IPS-NIHi7 (cell line): ENCODE results near the gene PARP16.

Experiments
- DNase-seq: peaks from one replicate; pipeline ENCODE4 v3.0.0; 2012; ENCODE audit warnings: mixed read lengths; ENCODE audit errors: extremely low spot score

The PARP16 gene

GRCh38 chr15:65312400-65312916 lies 25.8 kb upstream of the PARP16 start:
- no peak for DNase-seq

- peak; percentile 6 for DNase-seq
Observed at GRCh38 chr15:65311760-65312159, 25.1 kb upstream of the PARP16 start.

DNA sequence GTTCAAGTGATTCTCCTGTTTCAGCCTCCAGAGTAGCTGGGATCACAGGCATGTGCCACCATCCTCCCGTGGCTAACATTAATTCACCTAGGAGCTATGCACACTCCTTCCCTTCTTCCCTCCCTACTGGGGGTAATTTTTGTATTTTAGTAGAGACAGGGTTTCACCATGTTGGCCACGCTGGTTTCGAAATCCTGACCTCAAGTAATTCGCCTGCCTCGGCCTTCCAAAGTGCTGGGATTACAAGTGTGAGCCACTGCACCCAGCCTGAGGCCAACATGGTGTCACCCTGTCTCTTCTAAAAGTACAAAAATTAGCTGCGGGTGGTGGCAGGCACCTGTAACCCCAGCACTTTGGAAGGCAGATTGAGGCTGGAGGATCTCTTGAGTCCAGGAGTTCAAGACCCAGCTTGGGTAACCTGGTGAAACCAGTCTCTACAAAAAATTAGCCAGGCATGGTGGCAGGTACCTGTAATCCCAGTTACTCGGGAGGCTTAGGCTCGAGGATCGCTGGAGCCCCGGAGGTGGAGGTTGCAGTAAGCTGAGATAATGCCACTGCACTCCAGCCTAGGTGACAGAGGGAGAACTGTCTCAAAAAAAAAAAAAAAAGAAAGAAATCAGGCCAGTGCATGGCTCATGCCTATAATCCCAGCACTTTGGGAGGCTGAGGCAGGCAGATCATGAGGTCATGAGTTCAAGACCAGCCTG lies 23.9 kb upstream of the PARP16 start:
- DNase-seq = no peak

DNA sequence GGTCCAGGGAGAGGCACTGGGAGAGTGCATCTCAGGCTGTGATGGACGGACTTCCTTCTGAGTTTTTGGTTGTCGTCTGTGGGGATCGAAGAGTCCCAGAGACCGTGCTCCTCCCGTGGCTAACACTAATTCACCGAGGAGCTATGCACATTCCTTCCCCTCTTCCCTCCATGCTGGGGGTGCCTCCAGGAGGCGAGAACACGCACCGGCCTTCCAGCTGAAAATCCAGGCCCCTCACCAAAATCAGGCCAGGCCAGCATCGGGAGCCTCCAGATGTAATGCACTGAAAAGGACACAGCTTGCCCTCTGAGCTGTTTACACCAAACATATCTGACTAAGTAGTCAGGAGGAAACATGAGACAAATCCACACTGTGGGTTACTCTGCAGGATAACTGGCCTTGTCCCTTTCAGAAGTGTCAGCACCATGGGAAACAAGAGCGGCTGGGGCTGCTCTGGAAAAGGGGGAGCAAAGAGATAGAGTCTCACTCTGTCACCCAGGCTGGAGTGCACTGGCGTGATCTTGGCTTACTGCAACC lies 23.3 kb upstream of the PARP16 start:
- peak; percentile 7 for DNase-seq

- DNase-seq = no peak
Observed at GRCh38 chr15:65307978-65308377, 21.3 kb upstream of the PARP16 start.

GRCh38 chr15:65306551-65306950 lies 19.9 kb upstream of the PARP16 start:
- no peak for DNase-seq

- no peak for DNase-seq
Observed at GRCh38 chr15:65305776-65306175, 19.1 kb upstream of the PARP16 start.

- DNase-seq = no peak
Observed at GRCh38 chr15:65305150-65305758, 18.6 kb upstream of the PARP16 start.

DNA sequence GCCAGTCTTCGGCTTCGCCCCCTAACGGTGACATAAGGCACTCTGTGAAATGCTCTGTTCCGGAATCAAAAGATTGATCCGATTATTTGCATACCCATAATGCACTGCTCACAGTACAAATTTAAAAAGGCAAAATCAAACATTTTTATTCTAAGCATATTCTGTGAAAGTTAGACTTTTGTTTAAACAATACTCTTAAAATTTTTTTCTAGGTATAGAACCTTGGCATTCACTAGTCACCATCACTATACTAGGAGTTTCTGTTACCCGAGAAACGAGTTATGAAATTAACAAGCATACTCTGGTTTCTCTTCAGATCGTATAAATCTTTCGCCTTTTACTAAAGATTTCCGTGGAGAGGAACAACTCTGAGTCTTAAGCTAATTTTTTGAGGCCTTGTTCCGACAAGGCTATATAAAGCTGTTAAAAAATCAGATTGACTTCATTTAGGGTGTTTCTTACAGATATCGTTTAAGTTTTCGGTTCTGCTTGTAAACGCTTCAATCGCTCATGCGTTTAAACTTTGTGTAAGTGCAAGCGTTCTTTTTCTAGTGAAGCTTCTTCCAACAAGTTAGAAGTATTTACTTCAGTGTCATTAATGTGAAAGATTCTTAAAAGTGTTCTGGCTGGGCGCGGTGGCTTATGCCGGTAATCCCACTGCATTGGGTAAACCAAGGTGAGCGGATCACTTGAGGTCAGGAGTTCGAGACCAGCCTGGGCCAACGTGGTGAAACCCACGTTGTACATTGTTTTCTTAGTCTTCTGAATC lies 17.9 kb upstream of the PARP16 start, which contains the start of gene RNU5B-1:
Gene RNU5B-1, plus strand, starts transcription at position 297 of the 769 bp plus-strand sequence.
- peak; percentile 67 for DNase-seq

DNA sequence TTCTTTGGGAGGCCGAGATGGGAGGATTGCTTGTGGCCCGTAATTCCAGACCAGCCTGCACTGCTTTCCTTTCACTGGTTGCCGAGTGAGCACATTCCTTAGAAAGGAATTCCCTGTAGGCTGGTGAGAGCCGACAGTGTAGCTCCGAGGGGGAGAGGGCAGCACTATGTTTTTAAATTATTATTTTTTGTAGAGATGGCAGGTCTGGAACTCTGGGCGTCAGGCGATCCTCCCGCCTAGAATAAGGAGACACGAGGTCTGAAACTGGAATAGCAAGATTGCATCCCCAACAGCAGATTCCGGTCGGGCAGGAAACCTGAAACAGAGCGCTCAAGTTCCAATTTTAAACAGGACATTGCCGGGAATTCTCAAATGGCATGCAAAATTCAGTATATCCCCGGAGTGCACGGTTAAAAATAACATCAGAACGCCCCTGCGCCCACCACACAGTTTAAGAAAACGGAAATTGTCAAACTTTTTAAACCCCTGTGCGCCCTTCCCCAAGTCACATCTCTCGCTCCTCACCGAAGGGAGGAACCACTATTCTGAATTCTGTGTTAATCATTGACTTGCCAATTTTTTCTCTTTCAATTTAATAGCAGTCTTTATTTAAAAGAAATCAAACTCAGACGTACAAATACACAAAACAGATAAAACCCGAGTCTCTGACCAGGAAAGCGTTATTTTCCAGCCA lies 17.2 kb upstream of the PARP16 start:
- DNase-seq = no peak

DNA sequence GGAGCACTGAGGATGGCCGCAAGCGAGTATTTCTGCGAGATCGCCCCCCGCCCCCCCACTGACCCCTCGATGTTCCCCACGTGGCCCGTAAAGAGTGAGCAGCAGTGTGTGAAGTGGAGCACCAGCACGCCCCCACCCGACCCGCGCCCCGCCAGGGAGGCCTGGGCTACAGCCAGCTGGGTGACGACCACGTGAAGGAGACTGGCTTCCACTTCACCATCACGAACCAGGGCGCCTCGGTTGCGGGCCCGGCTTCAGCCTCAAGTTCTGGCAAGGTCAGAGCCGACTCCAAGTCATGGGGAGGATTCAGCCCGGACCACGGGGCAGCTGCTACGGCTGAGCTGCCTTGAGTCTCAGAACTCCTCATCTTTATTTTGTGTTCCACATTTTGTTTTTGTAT lies 15.4 kb upstream of the PARP16 start:
- DNase-seq = no peak

- DNase-seq = no peak
Observed at GRCh38 chr15:65300924-65301441, 14.3 kb upstream of the PARP16 start.

DNA sequence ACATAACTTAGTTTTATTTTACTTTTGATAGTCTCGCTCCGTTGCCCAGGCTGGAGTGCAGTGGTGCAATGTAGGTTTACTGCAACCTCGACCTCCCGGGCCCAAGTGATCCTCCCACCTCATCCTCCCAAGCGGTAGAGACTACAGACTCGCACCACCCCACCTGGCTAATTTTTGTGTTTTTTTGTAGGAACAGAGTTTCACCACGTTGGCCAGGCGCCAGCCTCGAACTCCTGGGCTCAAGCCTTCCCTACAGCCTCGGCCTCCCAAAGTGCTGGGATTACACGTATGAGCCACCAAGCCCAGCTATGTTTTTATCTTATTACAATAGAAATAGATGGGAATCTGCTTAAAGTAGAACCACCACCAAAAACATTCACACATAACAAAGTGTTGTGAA lies 12.0 kb upstream of the PARP16 start:
- DNase-seq = no peak

DNA sequence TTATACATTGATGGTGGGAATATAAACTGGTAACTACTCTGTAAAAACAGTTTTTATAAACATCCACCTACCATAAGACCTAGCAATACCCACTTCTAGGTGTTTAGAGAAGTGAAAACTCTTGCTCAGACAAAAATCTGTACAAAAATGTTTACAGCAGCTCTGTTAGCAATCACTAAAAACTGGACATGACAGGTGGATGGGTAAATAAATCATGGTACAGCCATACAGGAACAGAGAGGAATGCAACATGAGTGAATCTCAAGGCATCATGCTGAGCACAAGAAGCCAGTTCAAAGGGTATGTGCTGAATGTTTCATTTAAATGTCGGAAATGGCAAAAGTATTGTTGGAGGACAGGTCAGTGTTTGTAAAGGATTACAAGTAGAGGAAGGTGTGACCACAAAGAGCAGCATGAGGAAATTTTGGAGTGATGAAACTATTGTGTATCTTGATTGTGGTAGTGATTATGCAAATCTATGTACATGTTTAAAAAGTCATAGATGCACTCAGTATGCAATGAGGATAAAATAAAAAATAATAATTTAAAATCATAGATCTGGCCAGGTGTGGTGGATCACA lies 6.3 kb upstream of the PARP16 start:
- no peak for DNase-seq

DNA sequence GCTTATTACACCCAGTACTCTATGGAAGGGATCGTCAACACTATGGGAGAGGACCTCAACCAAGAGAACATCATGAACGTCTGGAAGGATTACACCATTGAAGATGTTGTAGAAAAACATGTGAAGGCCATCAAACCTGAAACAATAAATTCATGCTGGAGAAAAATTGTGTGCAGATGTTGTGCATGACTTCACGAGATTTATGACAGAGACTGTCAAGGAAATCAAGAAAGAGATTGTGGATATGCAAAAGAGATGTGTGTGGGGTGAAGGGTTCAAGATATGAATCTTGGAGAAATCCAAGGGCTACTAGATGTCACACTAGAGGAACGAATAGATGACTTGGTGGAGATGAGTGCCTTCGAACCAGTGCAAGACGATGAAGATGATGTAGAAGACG lies 3.5 kb upstream of the PARP16 start:
- no peak for DNase-seq

DNA sequence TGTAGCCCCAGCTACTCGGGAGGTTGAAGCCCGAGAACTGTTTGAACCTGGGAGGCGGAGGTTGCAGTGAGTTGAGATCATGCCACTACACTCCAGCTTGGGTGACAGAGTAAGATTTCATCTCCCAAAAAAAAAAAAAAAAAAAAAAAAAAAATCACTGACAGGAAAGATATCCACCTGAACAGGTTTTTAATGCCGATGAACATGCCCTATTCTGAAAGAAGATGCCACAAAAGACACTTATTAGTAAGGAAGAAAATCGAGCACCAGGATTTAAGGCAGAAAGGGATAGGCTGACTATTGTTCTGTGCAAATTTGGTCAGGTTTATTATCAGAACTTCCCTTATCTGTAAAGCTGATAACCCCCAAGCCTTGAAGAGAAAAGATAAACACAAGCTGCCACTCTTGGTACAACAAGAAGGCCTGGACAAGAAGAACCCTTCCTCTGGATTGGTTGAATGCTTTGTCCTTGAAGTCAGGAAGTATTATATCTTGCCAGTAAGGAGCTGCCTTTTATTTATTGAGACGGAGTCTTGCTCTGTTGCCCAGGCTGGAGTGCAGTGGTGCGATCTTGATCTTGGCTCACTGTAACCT lies 2.7 kb upstream of the PARP16 start:
- no peak for DNase-seq

DNA sequence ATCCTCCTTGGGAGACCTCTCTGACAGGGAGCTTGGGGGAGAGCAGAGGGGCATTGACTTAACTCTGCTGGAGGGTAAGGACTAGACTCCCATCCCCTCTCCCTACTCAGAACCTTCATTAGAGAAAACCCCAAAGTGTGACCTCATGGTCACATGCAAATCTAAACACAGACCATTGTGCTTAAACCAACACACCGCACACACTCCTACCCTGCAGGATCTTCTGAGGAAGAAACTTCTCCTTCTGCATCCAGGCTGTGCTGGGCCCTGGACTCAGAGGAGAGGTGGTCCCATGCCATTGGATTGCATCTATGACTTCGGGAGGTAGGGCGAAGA lies 805 bp upstream of the PARP16 start:
- no peak for DNase-seq

GRCh38 chr15:65286069-65286703 lies 497 bp downstream of the PARP16 start:
- DNase-seq = peak; percentile 62

DNA sequence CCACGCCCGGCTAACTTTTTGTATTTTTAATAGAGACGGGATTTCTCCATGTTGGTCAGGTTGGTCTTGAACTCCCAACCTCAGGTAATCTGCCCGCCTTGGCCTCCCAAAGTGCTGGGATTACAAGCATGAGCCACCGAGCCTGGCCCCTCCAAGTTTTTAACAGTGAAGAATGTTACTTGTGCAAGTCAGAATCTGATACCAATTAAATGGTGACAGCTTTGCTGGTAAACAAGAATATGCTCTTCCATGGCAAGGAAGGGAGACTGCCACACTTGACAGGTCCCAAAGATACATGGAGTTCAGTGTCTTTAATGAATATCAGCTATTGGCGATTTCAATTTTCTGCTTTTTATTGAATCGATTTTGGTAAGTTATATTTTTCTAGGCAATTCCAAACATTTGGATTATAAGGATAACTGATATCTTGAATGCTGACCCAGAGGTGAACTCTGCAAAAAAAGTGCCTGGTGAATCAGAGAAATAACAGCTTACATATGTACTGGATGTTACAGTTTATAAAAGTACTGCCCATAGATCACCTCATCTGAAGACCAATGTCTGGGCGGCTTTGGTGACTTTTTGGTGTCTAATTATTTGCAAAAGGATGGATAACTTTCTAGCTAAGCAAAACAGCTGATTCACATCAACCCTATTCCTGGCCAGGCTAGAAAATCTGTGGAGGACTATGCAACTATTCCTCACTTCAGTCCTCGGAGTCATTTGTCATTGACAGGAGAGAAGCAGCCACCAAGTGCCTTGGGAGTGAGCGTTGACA lies 1.2 kb downstream of the PARP16 start:
- no peak for DNase-seq

DNA sequence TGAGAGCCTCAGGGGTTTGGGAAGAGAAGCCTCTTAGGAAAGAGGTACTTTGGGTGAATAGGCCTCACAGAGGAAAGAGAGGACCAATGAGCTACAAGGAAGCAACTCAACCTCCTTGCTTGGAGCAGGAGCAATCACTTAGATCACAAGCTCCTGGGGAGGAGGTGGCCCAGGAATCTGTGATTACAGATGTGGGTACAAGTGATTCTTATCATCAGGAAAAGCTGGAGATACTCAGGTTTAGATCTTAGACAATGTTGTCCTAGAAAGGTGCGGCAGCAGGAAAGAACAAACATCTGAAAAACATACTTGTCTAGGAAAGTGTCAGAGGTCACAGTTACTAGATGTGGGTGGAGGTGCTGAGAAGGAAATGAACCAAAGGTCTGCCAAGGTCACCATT lies 8.2 kb downstream of the PARP16 start:
- no peak for DNase-seq
